HepG2 (cell line): ENCODE measurements around the gene TXNRD3. TPM values are rescaled to one million over a fixed set of nuclear protein-coding genes. Genes with fewer than 3 reads are reported as not detected.

ENCODE experiments used
- ATAC-seq: fragments of 200-7000 bp; cut with Tn5 transposase; 3 replicates; pipeline ENCODE4 v1.9.1; 2020; ENCODE audit warnings: mild to moderate bottlenecking, moderate library complexity
- BruUV-seq: library from RNA; stranded (reverse); fragments of 400-500 nt; replicated peaks from 2 replicates; lab custom pipeline; 2021; lab: Mats Ljungman, UMichigan
- CTCF ChIA-PET: fragments of 300-600 bp; formaldehyde crosslinking; extraction: SDS; loops from one replicate; lab custom pipeline; 2021; ENCODE audit warnings: low total read pairs, inconsistent platforms, low intra/inter-chr PET ratio; lab: Yijun Ruan, JAX
- POLR2A ChIA-PET: fragments of 350-600 bp; sonication (Branson Sonifier 250); formaldehyde crosslinking; loops from one replicate; lab custom pipeline; 2020; ENCODE audit warnings: antibody characterized with exemption, inconsistent platforms; lab: Yijun Ruan, JAX
- DNase-seq: peaks from one replicate; pipeline ENCODE4 v3.0.0-alpha.2; 2015; ENCODE audit warnings: low spot score
- FAIRE-seq: peaks from 3 replicates; lab custom pipeline; 2011; peaks lifted over from hg19 to GRCh38; lab: Jason Lieb, UNC
- H2AFZ ChIP-seq: one replicate; pipeline ENCODE4 v1.6.1; 2011; ENCODE audit warnings: low read length, inconsistent platforms
- H3K27ac ChIP-seq: fragments of 300-600 bp; 3 replicates; pipeline ENCODE4 v1.8.0; 2011; ENCODE audit warnings: mixed run types, mild to moderate bottlenecking, mixed read lengths, low read length, inconsistent platforms; ENCODE audit not compliant: insufficient read depth; ENCODE audit errors: extremely low read length
- H3K27me3 ChIP-seq, 2 experiments: fragments of 200-600 bp in 1 of 2; 2 replicates in 1 of 2; 3 replicates in 1 of 2; pipeline versions ENCODE4 v1.6.0 to v1.8.0; 2011; ENCODE audit warnings: low read length in 2 of 2, mild to moderate bottlenecking in 2 of 2, moderate library complexity in 2 of 2, inconsistent platforms in 1 of 2; ENCODE audit not compliant: insufficient read depth in 2 of 2, control insufficient read depth in 1 of 2
- H3K36me3 ChIP-seq, 2 experiments: fragments of 200-600 bp in 1 of 2; replicated peaks in 1 of 2; 2 replicates in 1 of 2; 3 replicates in 1 of 2; pipeline versions ENCODE4 v1.5.1 to v1.8.0; 2011; ENCODE audit warnings: low read length in 2 of 2, inconsistent platforms in 1 of 2; ENCODE audit not compliant: insufficient read depth in 2 of 2, control insufficient read depth in 1 of 2
- H3K4me1 ChIP-seq: 2 replicates; pipeline ENCODE4 v1.5.1; 2012; ENCODE audit warnings: low read length, inconsistent platforms; ENCODE audit not compliant: insufficient read depth
- H3K4me2 ChIP-seq: 2 replicates; pipeline ENCODE4 v1.6.0; 2011; ENCODE audit warnings: low read depth, low read length, inconsistent platforms
- H3K4me3 ChIP-seq, 3 experiments: fragments of 200-600 bp in 1 of 3; sonication (generic), shearing (Covaris generic) in 1 of 3; replicated peaks in 1 of 3; 2 replicates each; pipeline ENCODE4 v1.5.1; 2011 to 2016; ENCODE audit warnings: low read length in 3 of 3, inconsistent platforms in 2 of 3, low read depth in 2 of 3, mild to moderate bottlenecking in 2 of 3, control low read depth in 1 of 3, mixed read lengths in 1 of 3; ENCODE audit not compliant: insufficient read depth in 1 of 3
- H3K79me2 ChIP-seq: one replicate; pipeline ENCODE4 v1.6.1; 2011; ENCODE audit warnings: low read length, inconsistent platforms; ENCODE audit not compliant: insufficient read depth
- H3K9ac ChIP-seq: 2 replicates; pipeline ENCODE4 v1.6.0; 2011; ENCODE audit warnings: mild to moderate bottlenecking, low read depth, low read length, inconsistent platforms; ENCODE audit not compliant: insufficient read depth
- H3K9me3 ChIP-seq: 2 replicates; pipeline ENCODE4 v1.5.1; 2012; ENCODE audit warnings: mild to moderate bottlenecking, low read length
- H4K20me1 ChIP-seq: 2 replicates; pipeline ENCODE4 v1.6.0; 2011; ENCODE audit warnings: inconsistent platforms, mild to moderate bottlenecking, low read length, moderate library complexity; ENCODE audit not compliant: insufficient read depth
- ZBTB25 ChIP-seq: IDR thresholded peaks from 2 replicates; pipeline ENCODE4 v1.6.1; 2018; ENCODE audit warnings: missing genetic modification reagents
- ZHX2 ChIP-seq, 2 experiments: sonication (generic) in 1 of 2; formaldehyde crosslinking in 1 of 2; IDR thresholded peaks; 2 replicates each; pipeline versions ENCODE4 v1.6.1 to v1.9.0; 2014 to 2022; ENCODE audit warnings: antibody characterized with exemption in 1 of 2, borderline replicate concordance in 1 of 2, inconsistent platforms in 1 of 2, low read depth in 1 of 2, missing genetic modification reagents in 1 of 2
- ZNF230 ChIP-seq: sonication (generic); formaldehyde crosslinking; IDR thresholded peaks from 2 replicates; pipeline ENCODE4 v1.4.0; 2020; ENCODE audit warnings: mild to moderate bottlenecking, missing genetic modification reagents
- WGBS: methylation state at CpG from one replicate; pipeline ENCODE4 v1.1.6; 2017; ENCODE audit warnings: low lambda C conversion rate; 5-methylcytosine and 5-hydroxymethylcytosine counted together
- in situ Hi-C: cut with HindIII; loops from 2 replicates; pipeline ENCODE4 v1.10.0; 2017; ENCODE audit warnings: low pct_unique_long_range_greater_than_20kb; ENCODE audit not compliant: extremely low pct_ligation_motif_present
- intact Hi-C: fragments of 100-400 bp; cut with micrococcal nuclease; formaldehyde crosslinking; loops from one replicate; pipeline ENCODE4 v1.10.0; 2022; ENCODE audit not compliant: unreplicated experiment
- polyA plus RNA-seq, 8 experiments: library from polyadenylated mRNA; depleted of rRNA in 3 of 8; stranded (reverse) in 7 of 8; unstranded in 1 of 8; fragments of >200 nt; fragmentation: Illumina TruSeq in 4 of 8; extraction: Trizol in 4 of 8; gene quantifications; 2 replicates each; pipeline versions ENCODE4 v1.2.1 to v1.2.3, GENCODE V29; 2011 to 2016; ENCODE audit warnings: low read depth in 4 of 8, missing spikeins in 1 of 8, mixed read lengths in 1 of 8; ENCODE audit not compliant: insufficient read depth in 1 of 8
- total RNA-seq, 5 experiments: library from RNA; depleted of rRNA; stranded (reverse); fragments of >200 nt; fragmentation: Illumina TruSeq; extraction: Trizol; gene quantifications; 2 replicates each; pipeline ENCODE4 v1.2.3, GENCODE V29; 2016; ENCODE audit warnings: low read depth in 1 of 5

Gene TXNRD3
- total and polyA plus RNA-seq, 2 of the 13 experiments (the other 11 are each of a cell fraction or from before 2014, with no cell fraction given), result 4.8 to 20.7 TPM

- H3K36me3 ChIP-seq, result no peaks in the 10 kb centered on the region
- H2AFZ ChIP-seq, result no peak overlapping the region
- ATAC-seq (no peak), DNase-seq (no peak), FAIRE-seq (no peak)
- H3K4me2 ChIP-seq, result no peak overlapping the region
- H3K4me3 ChIP-seq, result no peak overlapping the region
- intact Hi-C loops, result no loop called here
- WGBS, result 18% methylated on average over 2 of the region's 2 CpGs
- H3K27ac ChIP-seq, result no peak overlapping the region
- ChIA-PET POLR2A (no interaction called here), CTCF (no interaction called here)
- no peaks in the 10 kb centered on the region for H4K20me1 ChIP-seq
- peaks cover 1 to 20% of the 10 kb centered on the region in 2 experiments; a peak in 3 of 5 replicates for H3K27me3 ChIP-seq
- in situ Hi-C loops, result no loop called here
- no TSS peak for BruUV-seq
- H3K9ac ChIP-seq, result no peak overlapping the region
- H3K4me1 ChIP-seq, result peaks cover 6% of the 10 kb centered on the region; the same call in 1 of the 2 replicates
- TF ChIP-seq ZNF230, result no peak
- TF ChIP-seq ZBTB25 (CRISPR knock-in tag), result no peak
- no peak for TF ChIP-seq ZHX2 (IDR thresholded peaks at IDR 0.05; ENCODE audit: low read depth)
- TF ChIP-seq ZHX2 (CRISPR knock-in tag; IDR thresholded peaks at IDR 0.05; ENCODE audit: borderline replicate concordance), result no peak
- no peaks in the 10 kb centered on the region for H3K9me3 ChIP-seq
- H3K79me2 ChIP-seq, result no peaks in the 10 kb centered on the region
Observed at GRCh38 chr3:126685493-126685892, 30.6 kb upstream of the TXNRD3 start.
